NAMALWA (cell line): ENCODE measurements around the gene NRM.
"Not testable (repeated sequence)": the region's sequence is repeated elsewhere in the genome, so short reads cannot be mapped to it uniquely, and the experiment has no call there.

Source experiments
- DNase-seq: peaks from one replicate; pipeline ENCODE4 v3.0.0-alpha.2; 2015; ENCODE audit warnings: low spot score

The NRM gene

GRCh38 chr6:30666300-30666699 is 24.5 kb downstream of the NRM start:
- not testable (repeated sequence) for DNase-seq

- no peak for DNase-seq
Measured at GRCh38 chr6:30664994-30665767, 25.6 kb downstream of the NRM start.

GRCh38 chr6:30657922-30658321 is 32.9 kb downstream of the NRM start:
- not testable (repeated sequence) for DNase-seq

- DNase-seq, result no peak
Measured at GRCh38 chr6:30657454-30657853, 33.3 kb downstream of the NRM start.

GRCh38 chr6:30656513-30656912 is 34.3 kb downstream of the NRM start:
- DNase-seq, result no peak

GRCh38 chr6:30655743-30656094 is 35.1 kb downstream of the NRM start:
- no peak for DNase-seq

GRCh38 chr6:30654798-30655742 is 35.7 kb downstream of the NRM start:
- DNase-seq, result no peak

- DNase-seq, result no peak
Measured at GRCh38 chr6:30651143-30651542, 39.6 kb downstream of the NRM start.

GRCh38 chr6:30647242-30648116 is 43.3 kb downstream of the NRM start:
- peak; percentile 80 for DNase-seq

- DNase-seq, result peak; percentile 95
Measured at GRCh38 chr6:30646450-30647241, 44.1 kb downstream of the NRM start, which contains the start of gene C6orf136. Gene C6orf136 (plus strand): TSS chr6:30647133. CDS start chr6:30647232, 99 bp downstream.

GRCh38 chr6:30645989-30646388 is 44.8 kb downstream of the NRM start:
- DNase-seq, result no peak

- DNase-seq, result no peak
Measured at GRCh38 chr6:30644769-30645168, 46.0 kb downstream of the NRM start.

GRCh38 chr6:30643656-30644055 is 47.1 kb downstream of the NRM start:
- DNase-seq, result no peak

GRCh38 chr6:30641048-30641447 is 49.7 kb downstream of the NRM start:
- no peak for DNase-seq

- DNase-seq, result no peak
Measured at GRCh38 chr6:30640481-30640880, 50.3 kb downstream of the NRM start.
